GM19023 (cell line): Measurements from ENCODE around the gene GPC5.
A peak's percentile ranks its signal among the peaks of the same experiment; 100 is the strongest.

Experiments
- ATAC-seq: cut with Tn5 transposase; IDR thresholded peaks from one replicate; pipeline ENCODE4 v1.9.1; 2021; ENCODE audit warnings: mild to moderate bottlenecking, moderate library complexity; ENCODE audit not compliant: unreplicated experiment

Gene GPC5

GRCh38 chr13:91950803-91951202 is 552.4 kb downstream of the GPC5 start:
- no peak for ATAC-seq

DNA sequence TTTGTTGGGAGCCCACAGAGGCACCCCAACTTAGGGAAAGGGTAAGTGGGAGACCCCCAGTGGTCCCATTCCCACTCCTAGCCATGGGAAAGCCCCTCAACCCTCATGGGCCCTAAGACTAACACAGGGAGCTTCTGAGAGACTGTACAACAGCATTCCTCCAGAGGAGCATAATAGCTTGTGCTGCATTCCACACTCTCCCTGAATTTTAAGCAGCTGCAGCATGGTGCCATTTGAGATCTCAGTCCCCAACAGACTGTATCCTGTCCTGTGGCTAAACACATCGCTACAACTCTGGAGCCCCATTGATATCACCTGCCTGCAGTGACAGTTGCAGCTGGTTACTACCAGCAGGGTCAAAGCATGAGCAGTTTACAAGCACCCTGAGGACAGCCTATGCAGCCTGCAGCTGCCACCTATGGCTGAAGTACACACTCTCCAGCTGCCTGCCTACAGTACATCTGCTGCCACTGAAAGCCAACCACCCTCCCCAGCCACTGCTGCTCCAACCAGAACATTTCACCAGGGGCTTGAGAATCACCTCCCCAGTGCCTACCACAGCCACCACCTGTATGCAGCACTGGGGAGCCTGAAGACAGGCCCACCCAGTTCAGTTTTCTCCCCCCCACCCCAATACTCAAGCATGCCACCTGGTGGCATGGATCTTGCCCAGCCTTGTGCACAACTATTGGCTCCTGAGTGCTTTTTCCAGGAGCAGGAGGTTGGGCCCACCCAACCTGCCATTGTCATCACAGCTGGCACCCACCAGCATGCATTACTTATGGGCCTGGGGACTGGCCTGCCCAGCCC is 557.3 kb downstream of the GPC5 start:
- no peak for ATAC-seq

GRCh38 chr13:91960947-91961346 is 562.5 kb downstream of the GPC5 start:
- ATAC-seq, result no peak

DNA sequence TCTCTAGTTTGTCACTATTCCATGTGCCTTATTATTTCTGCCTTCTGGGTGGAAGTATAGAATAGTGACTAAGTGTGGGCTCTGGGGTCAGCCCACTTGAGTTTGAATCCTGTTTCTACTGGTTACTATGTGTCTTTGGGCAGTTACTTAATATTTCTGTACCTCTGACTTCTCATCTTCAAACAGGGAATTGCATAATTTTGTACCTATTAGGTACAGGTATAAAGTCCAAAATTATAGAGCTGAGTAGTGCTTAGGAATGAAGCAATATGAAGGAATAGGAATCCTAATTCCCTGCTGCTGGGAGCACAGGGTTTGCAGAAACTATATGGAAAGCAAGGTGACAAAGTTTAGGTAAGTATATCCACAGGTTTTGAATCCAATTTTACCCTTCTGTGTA is 564.5 kb downstream of the GPC5 start:
- ATAC-seq, result no peak

- no peak for ATAC-seq
These were observed 567.1 kb downstream of the GPC5 start for GRCh38 chr13:91965511-91965910.

DNA sequence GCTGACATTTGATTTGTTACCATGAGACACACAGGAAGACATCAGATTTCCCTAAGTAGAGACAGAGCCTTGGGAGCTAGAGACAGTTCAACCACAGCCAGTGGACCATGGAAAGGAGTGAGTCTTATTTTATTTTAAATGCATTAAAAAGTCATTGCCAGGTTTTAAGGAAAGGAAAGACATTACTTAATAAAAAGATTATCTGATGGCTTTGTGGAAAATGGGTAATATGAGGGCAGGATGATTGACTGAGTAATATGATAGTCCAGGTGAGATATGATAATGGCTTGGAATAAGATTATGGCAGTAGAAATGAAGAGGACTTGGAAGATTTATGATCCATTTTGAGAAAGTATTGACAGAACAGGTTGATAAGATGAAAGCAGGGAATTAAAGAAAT is 580.1 kb downstream of the GPC5 start:
- ATAC-seq, result no peak

GRCh38 chr13:91986761-91987483 is 588.5 kb downstream of the GPC5 start:
- no peak for ATAC-seq

DNA sequence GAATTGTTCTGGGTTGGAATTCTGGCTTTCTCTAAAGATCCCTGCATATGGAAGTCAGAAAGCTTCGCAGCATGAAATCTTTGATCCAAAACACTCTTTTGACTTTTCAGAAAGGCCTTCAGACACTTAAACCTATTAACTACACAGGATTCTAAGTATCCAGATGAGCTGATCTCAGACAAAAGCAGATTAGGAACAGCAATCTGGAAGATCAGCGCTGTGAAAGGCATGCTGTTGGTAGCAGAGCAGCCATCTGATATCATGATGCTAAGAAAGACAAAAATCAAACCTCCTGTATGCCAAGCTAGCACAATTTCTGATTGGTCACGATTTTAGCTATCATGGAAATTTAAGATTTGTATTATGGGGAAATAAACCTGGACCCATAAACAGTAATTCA is 589.9 kb downstream of the GPC5 start:
- no peak for ATAC-seq

GRCh38 chr13:92012787-92013186 is 614.4 kb downstream of the GPC5 start:
- no peak for ATAC-seq

- ATAC-seq, result no peak
These were observed 619.3 kb downstream of the GPC5 start for GRCh38 chr13:92017737-92018136.

DNA sequence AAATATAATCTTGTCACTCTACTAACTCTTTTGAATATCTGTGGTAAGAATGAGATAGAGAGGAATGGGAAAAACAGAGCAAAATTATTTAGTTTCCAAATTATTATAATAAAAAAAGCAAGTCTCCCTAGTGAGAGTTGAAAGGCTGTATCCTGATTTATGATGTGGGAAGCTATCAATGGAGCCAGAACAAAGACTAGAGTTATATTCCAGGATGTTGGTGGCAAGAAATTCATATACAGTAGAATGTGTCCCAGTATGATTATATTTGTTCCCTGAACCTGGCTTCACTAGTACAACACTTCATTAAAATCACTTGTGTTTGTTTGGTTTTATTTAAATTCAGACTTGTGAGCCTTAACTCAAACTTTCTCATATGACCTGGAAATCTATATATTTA is 630.3 kb downstream of the GPC5 start:
- no peak for ATAC-seq

DNA sequence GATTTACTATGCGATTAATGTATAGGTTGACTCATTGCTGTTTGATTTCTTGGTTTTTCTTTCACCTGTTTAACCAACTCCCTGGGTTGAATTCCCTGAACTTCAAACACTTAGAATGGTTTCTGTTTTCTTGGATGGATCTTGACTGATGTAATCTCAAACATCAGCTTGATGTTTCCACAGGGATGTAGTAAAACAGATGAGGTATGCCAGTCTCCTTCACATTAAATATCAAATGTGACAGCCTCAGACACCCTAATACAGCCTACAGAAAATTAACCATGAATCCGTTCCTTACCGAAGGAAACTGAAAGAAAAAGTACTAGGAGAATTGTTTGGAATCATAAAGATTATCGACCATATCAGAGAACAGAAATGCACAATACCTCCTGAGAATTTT is 631.2 kb downstream of the GPC5 start:
- ATAC-seq, result no peak

GRCh38 chr13:92038905-92039304 is 640.5 kb downstream of the GPC5 start:
- ATAC-seq, result no peak

- ATAC-seq, result no peak
These were observed 644.1 kb downstream of the GPC5 start for GRCh38 chr13:92042522-92042921.

DNA sequence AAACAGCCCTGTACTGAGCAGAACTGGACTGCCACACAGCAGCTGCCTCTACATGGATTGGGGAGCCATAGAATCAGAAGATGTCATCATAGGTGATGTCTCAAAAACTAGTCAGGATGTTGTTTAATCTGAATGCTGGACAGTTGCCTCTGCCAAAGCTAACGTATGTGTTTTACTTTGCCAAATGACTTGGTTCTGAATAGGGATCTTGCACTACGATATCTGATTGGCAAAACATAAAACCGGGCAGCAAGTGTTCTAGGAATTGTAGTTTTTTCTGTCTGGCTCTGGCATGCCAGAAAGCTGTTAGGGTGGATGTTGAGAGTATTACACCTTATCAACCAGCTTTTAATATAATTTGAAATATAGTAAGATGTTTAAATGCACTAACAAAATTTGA is 645.9 kb downstream of the GPC5 start:
- no peak for ATAC-seq

DNA sequence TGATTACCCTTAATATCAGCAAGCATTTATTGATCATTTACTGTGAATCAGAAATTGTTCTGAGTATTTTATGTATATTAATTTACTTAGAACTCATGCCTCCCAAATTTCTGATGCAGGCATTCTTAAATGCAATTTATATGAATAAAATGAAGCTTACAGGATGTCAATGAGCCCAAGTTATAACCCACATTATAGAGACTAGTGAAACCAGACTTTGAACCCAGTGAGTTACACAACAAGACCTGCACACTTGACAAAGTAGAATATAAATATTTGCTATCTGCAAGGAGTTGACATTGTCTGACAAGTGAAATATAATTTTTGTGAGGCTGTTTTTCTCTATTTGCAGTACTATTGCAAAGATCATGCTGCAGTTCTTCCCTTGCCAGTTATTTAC is 656.0 kb downstream of the GPC5 start:
- peak; percentile 47 for ATAC-seq

GRCh38 chr13:92074658-92075057 is 676.2 kb downstream of the GPC5 start:
- no peak for ATAC-seq

DNA sequence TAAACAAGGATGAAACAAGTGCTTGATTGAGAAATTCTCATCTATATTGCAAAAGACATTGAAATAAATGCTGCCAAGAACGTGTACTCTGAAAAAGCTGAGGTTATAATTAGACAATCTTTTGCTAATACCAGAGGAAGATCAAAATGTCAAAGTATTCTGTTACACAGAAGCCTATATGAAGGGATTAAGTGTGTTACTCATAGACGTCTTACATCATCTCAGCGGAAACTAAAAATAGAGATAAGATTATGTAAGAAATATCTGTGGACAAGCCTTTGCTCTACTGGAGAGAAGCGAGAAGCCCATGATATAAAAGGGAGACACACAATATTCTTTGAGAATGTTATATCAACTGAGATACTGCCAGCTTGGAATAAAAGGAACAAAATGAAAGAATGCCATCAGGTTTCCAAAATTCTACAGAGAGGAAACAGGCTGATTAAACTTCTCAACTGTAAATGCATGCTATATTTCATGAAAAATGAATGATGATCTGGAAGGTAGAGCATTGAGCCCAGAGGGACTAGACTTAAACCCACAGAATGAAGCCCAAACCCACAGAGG is 699.0 kb downstream of the GPC5 start:
- no peak for ATAC-seq

GRCh38 chr13:92101801-92102200 is 703.4 kb downstream of the GPC5 start:
- no peak for ATAC-seq

GRCh38 chr13:92103689-92104153 is 705.3 kb downstream of the GPC5 start:
- ATAC-seq, result no peak

GRCh38 chr13:92122186-92122853 is 723.9 kb downstream of the GPC5 start:
- no peak for ATAC-seq
